DMS153 (cell line): ENCODE data around the gene ADCY6.
A peak's percentile ranks its signal among the peaks of the same experiment; 100 is the strongest.

Experiments
- DNase-seq: peaks from one replicate; lab custom pipeline; 2025; lab: John Stamatoyannopoulos, UW

The ADCY6 gene

GRCh38 chr12:48815126-48816110, 26.5 kb upstream of the ADCY6 start:
- peak; percentile 82 for DNase-seq

- DNase-seq: peak; percentile 24
These were observed 25.6 kb upstream of the ADCY6 start for GRCh38 chr12:48814262-48815125.

GRCh38 chr12:48813465-48814261, 24.8 kb upstream of the ADCY6 start:
- no peak for DNase-seq

GRCh38 chr12:48812389-48812788, 23.5 kb upstream of the ADCY6 start:
- DNase-seq: no peak

GRCh38 chr12:48811437-48812090, 22.7 kb upstream of the ADCY6 start:
- DNase-seq: no peak

- no peak for DNase-seq
These were observed 22.1 kb upstream of the ADCY6 start for GRCh38 chr12:48810903-48811431.

- no peak for DNase-seq
These were observed 19.1 kb upstream of the ADCY6 start for GRCh38 chr12:48807981-48808380.

GRCh38 chr12:48803675-48804074, 14.8 kb upstream of the ADCY6 start:
- DNase-seq: no peak

GRCh38 chr12:48800971-48801370, 12.1 kb upstream of the ADCY6 start:
- no peak for DNase-seq

GRCh38 chr12:48800457-48800856, 11.6 kb upstream of the ADCY6 start:
- no peak for DNase-seq

- no peak for DNase-seq
These were observed 8.1 kb upstream of the ADCY6 start for GRCh38 chr12:48796976-48797375.

GRCh38 chr12:48795550-48796455, 6.9 kb upstream of the ADCY6 start:
- peak; percentile 69 for DNase-seq

GRCh38 chr12:48794870-48795269, 6.0 kb upstream of the ADCY6 start:
- no peak for DNase-seq

GRCh38 chr12:48793696-48794095, 4.8 kb upstream of the ADCY6 start:
- DNase-seq: no peak

GRCh38 chr12:48789858-48790326, 1.0 kb upstream of the ADCY6 start:
- DNase-seq: no peak

GRCh38 chr12:48788524-48788853, 400 bp downstream of the ADCY6 start:
- DNase-seq: no peak

GRCh38 chr12:48787791-48788523, 932 bp downstream of the ADCY6 start:
- DNase-seq: no peak

- no peak for DNase-seq
These were observed 2.0 kb downstream of the ADCY6 start for GRCh38 chr12:48786591-48787544.
